C4-2B (cell line): ENCODE data around the gene TALDO1.

Source experiments
- CTCF ChIP-seq: fragments of 450-650 bp; conservative IDR thresholded peaks from 2 replicates; pipeline ENCODE4 v1.5.1; 2017; ENCODE audit warnings: mild to moderate bottlenecking
- ZFX ChIP-seq: fragments of 450-650 bp; IDR thresholded peaks from 2 replicates; pipeline ENCODE4 v1.6.1; 2017

GRCh38 chr11:724049-724777, 23.1 kb upstream of the TALDO1 start:
- no peak for TF ChIP-seq CTCF
- TF ChIP-seq ZFX, result no peak
